ENCODE data around the gene UNC79. TPM values are rescaled to one million over a fixed set of nuclear protein-coding genes. Genes with fewer than 3 reads are reported as not detected.

The UNC79 gene
- total RNA-seq, 1 experiment from 2014 or later, result not detected

Other genes with a start within 250 kb of the UNC79 start
- 8.5 and 13.3 TPM in 2 replicates for gene MOAP1, start 246.0 kb upstream of the UNC79 start, total RNA-seq (2014; rRNA removed; shearing (Covaris generic); ENCODE audit: low replicate concordance)
- gene LYSET, start 245.6 kb upstream of the UNC79 start, total RNA-seq (2014; rRNA removed; shearing (Covaris generic); ENCODE audit: low replicate concordance), result 4.4 and 7.0 TPM in 2 replicates
- gene GON7, start 223.9 kb upstream of the UNC79 start, total RNA-seq (2014; rRNA removed; shearing (Covaris generic); ENCODE audit: low replicate concordance), result 3.8 and 6.0 TPM in 2 replicates
- gene UBR7, start 223.7 kb upstream of the UNC79 start, total RNA-seq (2014; rRNA removed; shearing (Covaris generic); ENCODE audit: low replicate concordance), result 18.5 and 25.0 TPM in 2 replicates
- gene BTBD7, start 97.9 kb upstream of the UNC79 start, total RNA-seq (2014; rRNA removed; shearing (Covaris generic); ENCODE audit: low replicate concordance), result 4.8 and 8.6 TPM in 2 replicates
- not detected in 2 replicates for gene COX8C, start 83.8 kb upstream of the UNC79 start, total RNA-seq (2014; rRNA removed; shearing (Covaris generic); ENCODE audit: low replicate concordance)

Data from MG63 (cell line).